MM.1S (cell line): ENCODE data around the gene CDH4.

Experiments
- DNase-seq: peaks from one replicate; pipeline ENCODE4 v3.0.0-alpha.2; 2015
- H2AFZ ChIP-seq: fragments of 300-600 bp; sonication (generic); 2 replicates; pipeline ENCODE4 v1.6.0; 2016; ENCODE audit warnings: antibody characterized with exemption, low read length
- H3F3A ChIP-seq: fragments of 300-600 bp; sonication (generic); 2 replicates; pipeline ENCODE4 v1.6.1; 2016; ENCODE audit warnings: mild to moderate bottlenecking, antibody characterized with exemption, low read length, moderate library complexity, mixed read lengths; ENCODE audit not compliant: insufficient read depth
- H3K27ac ChIP-seq: fragments of 300-600 bp; sonication (generic); 2 replicates; pipeline ENCODE4 v1.5.1; 2016; ENCODE audit warnings: mild to moderate bottlenecking, low read length
- H3K27me3 ChIP-seq: fragments of 300-600 bp; sonication (generic); replicated peaks from 2 replicates; pipeline ENCODE4 v1.6.0; 2016; ENCODE audit warnings: low read length; ENCODE audit not compliant: insufficient read depth
- H3K36me3 ChIP-seq: fragments of 300-600 bp; sonication (generic); replicated peaks from 2 replicates; pipeline ENCODE4 v1.6.1; 2016; ENCODE audit warnings: mild to moderate bottlenecking, low read length, mixed read lengths; ENCODE audit not compliant: insufficient read depth
- H3K4me1 ChIP-seq: fragments of 300-600 bp; sonication (generic); 2 replicates; pipeline ENCODE4 v1.6.1; 2016; ENCODE audit warnings: low read length, mixed read lengths
- H3K4me2 ChIP-seq: fragments of 300-600 bp; sonication (generic); 2 replicates; pipeline ENCODE4 v1.6.0; 2016; ENCODE audit warnings: low read depth, low read length
- H3K4me3 ChIP-seq: fragments of 300-600 bp; sonication (generic); 2 replicates; pipeline ENCODE4 v1.5.1; 2016; ENCODE audit warnings: low read length, mixed read lengths
- H3K79me2 ChIP-seq: fragments of 300-600 bp; sonication (generic); 2 replicates; pipeline ENCODE4 v1.6.1; 2016; ENCODE audit warnings: mixed run types, low read length, mixed read lengths
- H3K9ac ChIP-seq: fragments of 300-600 bp; sonication (generic); 2 replicates; pipeline ENCODE4 v1.6.1; 2016; ENCODE audit warnings: low read length, mixed read lengths
- H3K9me2 ChIP-seq: fragments of 300-600 bp; sonication (generic); replicated peaks from 2 replicates; pipeline ENCODE4 v1.6.1; 2016; ENCODE audit warnings: mild to moderate bottlenecking, low read length, mixed read lengths; ENCODE audit not compliant: insufficient read depth
- H3K9me3 ChIP-seq: fragments of 300-600 bp; sonication (generic); replicated peaks from 2 replicates; pipeline ENCODE4 v1.6.1; 2016; ENCODE audit warnings: mild to moderate bottlenecking, low read length, mixed read lengths; ENCODE audit not compliant: insufficient read depth
- H4K20me1 ChIP-seq: fragments of 300-600 bp; sonication (generic); 2 replicates; pipeline ENCODE4 v1.6.1; 2016; ENCODE audit warnings: mild to moderate bottlenecking, low read length, moderate library complexity, mixed read lengths; ENCODE audit not compliant: insufficient read depth
- CTCF ChIP-seq: fragments of 300-600 bp; sonication (generic); IDR thresholded peaks from 2 replicates; pipeline ENCODE4 v1.5.1; 2016; ENCODE audit warnings: antibody characterized with exemption, low read length, mixed read lengths
- EZH2 ChIP-seq: fragments of 300-600 bp; sonication (generic); optimal IDR thresholded peaks from 2 replicates; pipeline ENCODE3; 2017; ENCODE audit warnings: low read depth, mild to moderate bottlenecking, antibody characterized with exemption, low read length, mixed read lengths
- EZH2phosphoT487 ChIP-seq: fragments of 300-600 bp; sonication (generic); IDR thresholded peaks from 2 replicates; pipeline ENCODE4 v1.6.1; 2018; ENCODE audit warnings: antibody characterized with exemption, low read length

Gene CDH4

GRCh38 chr20:61841966-61842365 lies 589.9 kb downstream of the CDH4 start:
- Histone ChIP-seq H3K27me3 (peaks cover 88% of the 10 kb centered on the region), H3K4me3 (no peak overlapping the region)
- TF ChIP-seq CTCF (no peak), EZH2phosphoT487 (no peak), EZH2 (no peak)

GRCh38 chr20:61844621-61845020 lies 592.6 kb downstream of the CDH4 start:
- Histone ChIP-seq H3K9ac (no peak overlapping the region), H4K20me1 (no peaks in the 10 kb centered on the region), H3F3A (no peaks in the 10 kb centered on the region), H3K4me1 (no peaks in the 10 kb centered on the region), H3K9me3 (no peaks in the 10 kb centered on the region), H3K9me2 (no peaks in the 10 kb centered on the region), H3K36me3 (no peaks in the 10 kb centered on the region), H3K27ac (no peak overlapping the region), H3K4me3 (no peak overlapping the region), H3K79me2 (no peaks in the 10 kb centered on the region), H2AFZ (no peak overlapping the region), H3K27me3 (peaks cover 94% of the 10 kb centered on the region), H3K4me2 (no peak overlapping the region)
- no peak for DNase-seq
- no peak for TF ChIP-seq EZH2phosphoT487
- no peak for TF ChIP-seq CTCF
- no peak for TF ChIP-seq EZH2

More at GRCh38 chr20:61841966-61842365, 589.9 kb downstream of the CDH4 start:
- Histone ChIP-seq H3K36me3 (no peaks in the 10 kb centered on the region), H3F3A (no peaks in the 10 kb centered on the region), H3K79me2 (no peaks in the 10 kb centered on the region), H3K9ac (no peak overlapping the region), H3K9me2 (no peaks in the 10 kb centered on the region), H3K27ac (no peak overlapping the region), H4K20me1 (no peaks in the 10 kb centered on the region), H3K4me1 (no peaks in the 10 kb centered on the region), H3K4me2 (no peak overlapping the region), H2AFZ (no peak overlapping the region), H3K9me3 (no peaks in the 10 kb centered on the region)
- DNase-seq: no peak

- H3K9ac ChIP-seq: no peak overlapping the region
- no peak overlapping the region for H3K4me3 ChIP-seq
- H3K27ac ChIP-seq: no peak overlapping the region
- H3K4me2 ChIP-seq: no peak overlapping the region
- no peaks in the 10 kb centered on the region for H3F3A ChIP-seq
- DNase-seq: no peak
- no peaks in the 10 kb centered on the region for H3K79me2 ChIP-seq
- H3K9me2 ChIP-seq: no peaks in the 10 kb centered on the region
- no peaks in the 10 kb centered on the region for H3K9me3 ChIP-seq
- peak; percentile 28 for TF ChIP-seq EZH2
- TF ChIP-seq EZH2phosphoT487: no peak
- H3K27me3 ChIP-seq: peaks cover 94% of the 10 kb centered on the region
- H4K20me1 ChIP-seq: no peaks in the 10 kb centered on the region
- H3K36me3 ChIP-seq: no peaks in the 10 kb centered on the region
- no peak overlapping the region for H2AFZ ChIP-seq
- no peaks in the 10 kb centered on the region for H3K4me1 ChIP-seq
Observed at GRCh38 chr20:61845233-61845671, 593.2 kb downstream of the CDH4 start.

- Histone ChIP-seq H3K4me1 (no peaks in the 10 kb centered on the region), H3F3A (no peaks in the 10 kb centered on the region), H3K27me3 (peaks cover 94% of the 10 kb centered on the region), H3K27ac (no peak overlapping the region), H3K9ac (no peak overlapping the region), H3K4me2 (no peak overlapping the region), H2AFZ (no peak overlapping the region), H3K4me3 (no peak overlapping the region), H3K9me3 (no peaks in the 10 kb centered on the region), H3K79me2 (no peaks in the 10 kb centered on the region), H3K9me2 (no peaks in the 10 kb centered on the region), H3K36me3 (no peaks in the 10 kb centered on the region), H4K20me1 (no peaks in the 10 kb centered on the region)
- no peak for DNase-seq
- TF ChIP-seq EZH2 (no peak), CTCF (no peak), EZH2phosphoT487 (no peak)
Observed at GRCh38 chr20:61846074-61846473, 594.0 kb downstream of the CDH4 start.
